Transverse colon (tissue), 4 donors: ENCODE data around the gene SCN3A. TPM values are rescaled to one million over a fixed set of nuclear protein-coding genes. Genes with fewer than 3 reads are reported as not detected.

ENCODE experiments used
- DNase-seq: peaks from one replicate; pipeline ENCODE4 v3.0.0-alpha.2; 2019
- H3K27ac ChIP-seq, 4 donors: fragments of 200-600 bp; sonication (generic); 2 replicates each; pipeline ENCODE4 v1.5.1; 2016 to 2018; ENCODE audit warnings: inconsistent platforms in 4 of 4
- H3K27me3 ChIP-seq: fragments of 200-600 bp; sonication (generic); 2 replicates; pipeline ENCODE4 v1.5.1; 2017; ENCODE audit warnings: inconsistent platforms
- H3K36me3 ChIP-seq, 4 donors: fragments of 200-600 bp; sonication (generic); 2 replicates each; pipeline ENCODE4 v1.5.1; 2017 to 2019; ENCODE audit warnings: inconsistent platforms in 4 of 4
- H3K4me1 ChIP-seq, 4 donors: fragments of 200-600 bp; sonication (generic); 2 replicates each; pipeline ENCODE4 v1.5.1; 2017 to 2020; ENCODE audit warnings: inconsistent platforms in 4 of 4
- H3K4me3 ChIP-seq, 4 donors: fragments of 200-600 bp; sonication (generic); 1 replicate in 1 of 4; 2 replicates in 3 of 4; pipeline versions ENCODE4 v1.5.1 to v1.6.1; 2017 to 2019; ENCODE audit warnings: inconsistent platforms in 4 of 4
- H3K9me3 ChIP-seq, 2 donors: fragments of 200-600 bp; sonication (generic); 2 replicates each; pipeline ENCODE4 v1.5.1; 2017 to 2019; ENCODE audit warnings: inconsistent platforms in 2 of 2
- EP300 ChIP-seq: sonication (generic); formaldehyde crosslinking; IDR thresholded peaks from one replicate; pipeline ENCODE4 v1.6.1; 2017; ENCODE audit warnings: antibody characterized with exemption, low read depth
- POLR2A ChIP-seq: fragments of 450-650 bp; IDR thresholded peaks from one replicate; pipeline ENCODE4 v1.6.1; 2016; ENCODE audit warnings: antibody characterized with exemption, mild to moderate bottlenecking, moderate library complexity
- POLR2AphosphoS5 ChIP-seq, 3 donors: sonication (generic); formaldehyde crosslinking; IDR thresholded peaks; one replicate each; pipeline ENCODE4 v1.6.1; 2016; ENCODE audit warnings: antibody characterized with exemption in 3 of 3
- WGBS, 2 donors: methylation state at CpG; one replicate each; pipeline ENCODE4 v1.1.5; 2018; ENCODE audit warnings: low coverage in 1 of 2; 5-methylcytosine and 5-hydroxymethylcytosine counted together
- in situ Hi-C, 4 donors: fragments of 200-750 bp; cut with MboI; loops; one replicate each; pipeline versions ENCODE4 v1.15.0 to v1.15.1; 2017; ENCODE audit warnings: low sequenced_read_pairs in 3 of 4, low pct_ligation_motif_present in 1 of 4, low pct_unique_long_range_greater_than_20kb in 1 of 4
- intact Hi-C: fragments of 100-400 bp; cut with DNase I; formaldehyde crosslinking; loops from one replicate; pipeline ENCODE4 v1.15.1; 2023; ENCODE audit warnings: low total_unique reads
- total RNA-seq, 4 donors: library from RNA; depleted of rRNA; stranded (reverse); fragments of >200 nt; gene quantifications; one replicate each; pipeline ENCODE4 v1.1.0, GENCODE V29; 2016
- TF ChIP-seq, protein P1 (sequence below), 5 experiments: fragments of 200-600 bp in 3 of 5; fragments of 450-650 bp in 2 of 5; sonication (generic) in 3 of 5; IDR thresholded peaks; 1 replicate in 2 of 5; 2 replicates in 3 of 5; pipeline ENCODE4 v1.5.1; 2016 to 2017; ENCODE audit warnings: antibody characterized with exemption in 5 of 5, inconsistent platforms in 3 of 5, mild to moderate bottlenecking in 2 of 5, moderate library complexity in 1 of 5

Gene SCN3A
- total RNA-seq, 4 donors from 2014 or later, result 0.60 to 2.5 (median 1.4) TPM

DNA sequence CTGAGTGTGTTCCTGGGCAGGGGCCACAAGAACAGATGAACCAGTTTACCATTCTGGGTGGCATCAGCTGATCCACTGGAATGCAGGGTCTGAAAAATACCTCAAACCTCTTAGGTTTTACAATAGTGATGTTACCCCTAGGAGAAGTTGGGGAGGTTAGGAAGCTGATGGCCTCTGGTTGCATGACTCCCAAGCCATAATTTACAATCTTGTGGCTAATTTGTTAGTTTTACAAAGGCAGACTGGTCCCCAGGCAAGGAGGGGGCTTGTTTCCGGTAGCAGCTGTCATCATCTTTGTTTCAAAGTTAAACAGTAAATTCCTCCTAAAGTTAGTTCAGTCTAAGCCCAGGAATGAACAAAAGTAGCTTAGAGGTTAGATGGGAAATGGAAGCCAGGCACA is 134.7 kb downstream of the SCN3A start:
- in situ Hi-C loops (no loop called here), intact Hi-C loops (no loop called here)
- Histone ChIP-seq H3K27me3 (no peaks in the 10 kb centered on the region), H3K27ac (no peak overlapping the region), H3K36me3 (no peaks in the 10 kb centered on the region), H3K4me3 (no peak overlapping the region), H3K4me1 (peaks cover 0 to 6% (median 3%) of the 10 kb centered on the region in 4 donors), H3K9me3 (peaks cover 0 to 3% of the 10 kb centered on the region in 2 donors)
- TF ChIP-seq POLR2A, result no peak
- no peak for TF ChIP-seq EP300
- TF ChIP-seq, protein P1, sequence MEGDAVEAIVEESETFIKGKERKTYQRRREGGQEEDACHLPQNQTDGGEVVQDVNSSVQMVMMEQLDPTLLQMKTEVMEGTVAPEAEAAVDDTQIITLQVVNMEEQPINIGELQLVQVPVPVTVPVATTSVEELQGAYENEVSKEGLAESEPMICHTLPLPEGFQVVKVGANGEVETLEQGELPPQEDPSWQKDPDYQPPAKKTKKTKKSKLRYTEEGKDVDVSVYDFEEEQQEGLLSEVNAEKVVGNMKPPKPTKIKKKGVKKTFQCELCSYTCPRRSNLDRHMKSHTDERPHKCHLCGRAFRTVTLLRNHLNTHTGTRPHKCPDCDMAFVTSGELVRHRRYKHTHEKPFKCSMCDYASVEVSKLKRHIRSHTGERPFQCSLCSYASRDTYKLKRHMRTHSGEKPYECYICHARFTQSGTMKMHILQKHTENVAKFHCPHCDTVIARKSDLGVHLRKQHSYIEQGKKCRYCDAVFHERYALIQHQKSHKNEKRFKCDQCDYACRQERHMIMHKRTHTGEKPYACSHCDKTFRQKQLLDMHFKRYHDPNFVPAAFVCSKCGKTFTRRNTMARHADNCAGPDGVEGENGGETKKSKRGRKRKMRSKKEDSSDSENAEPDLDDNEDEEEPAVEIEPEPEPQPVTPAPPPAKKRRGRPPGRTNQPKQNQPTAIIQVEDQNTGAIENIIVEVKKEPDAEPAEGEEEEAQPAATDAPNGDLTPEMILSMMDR (IDR thresholded peaks at IDR 0.05), result no peak
- TF ChIP-seq POLR2AphosphoS5 (IDR thresholded peaks at IDR 0.05), result no peak
- no peak for DNase-seq
- 96% methylated on average over 1 of the region's 1 CpG; no CpG with 5 or more reads in 1 of the 2 donors for WGBS, 2 donors

DNA sequence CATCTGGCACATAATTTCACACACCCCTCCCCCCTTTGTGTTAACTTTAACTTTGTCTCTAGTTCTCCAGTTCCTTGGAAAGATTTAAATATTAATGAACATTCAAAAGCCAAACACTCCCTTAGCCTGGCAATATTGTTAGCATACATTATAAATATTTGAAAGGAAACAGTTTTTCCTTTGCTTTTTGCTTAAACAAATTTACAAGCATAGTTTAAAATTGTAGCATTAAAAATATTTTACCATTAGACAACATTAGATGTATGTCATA is 135.4 kb downstream of the SCN3A start:
- DNase-seq, result no peak
- peaks cover 0 to 6% (median 3%) of the 10 kb centered on the region in 4 donors for H3K4me1 ChIP-seq
- in situ Hi-C loops, result no loop called here
- no peaks in the 10 kb centered on the region for H3K36me3 ChIP-seq
- TF ChIP-seq, protein P1 (IDR thresholded peaks at IDR 0.05), result no peak
- TF ChIP-seq POLR2AphosphoS5 (IDR thresholded peaks at IDR 0.05), result no peak
- no peak for TF ChIP-seq POLR2A
- TF ChIP-seq EP300, result no peak
- no peaks in the 10 kb centered on the region for H3K9me3 ChIP-seq
- no peak overlapping the region for H3K27ac ChIP-seq
- H3K27me3 ChIP-seq, result no peaks in the 10 kb centered on the region
- H3K4me3 ChIP-seq, result no peak overlapping the region
- intact Hi-C loops, result no loop called here

DNA sequence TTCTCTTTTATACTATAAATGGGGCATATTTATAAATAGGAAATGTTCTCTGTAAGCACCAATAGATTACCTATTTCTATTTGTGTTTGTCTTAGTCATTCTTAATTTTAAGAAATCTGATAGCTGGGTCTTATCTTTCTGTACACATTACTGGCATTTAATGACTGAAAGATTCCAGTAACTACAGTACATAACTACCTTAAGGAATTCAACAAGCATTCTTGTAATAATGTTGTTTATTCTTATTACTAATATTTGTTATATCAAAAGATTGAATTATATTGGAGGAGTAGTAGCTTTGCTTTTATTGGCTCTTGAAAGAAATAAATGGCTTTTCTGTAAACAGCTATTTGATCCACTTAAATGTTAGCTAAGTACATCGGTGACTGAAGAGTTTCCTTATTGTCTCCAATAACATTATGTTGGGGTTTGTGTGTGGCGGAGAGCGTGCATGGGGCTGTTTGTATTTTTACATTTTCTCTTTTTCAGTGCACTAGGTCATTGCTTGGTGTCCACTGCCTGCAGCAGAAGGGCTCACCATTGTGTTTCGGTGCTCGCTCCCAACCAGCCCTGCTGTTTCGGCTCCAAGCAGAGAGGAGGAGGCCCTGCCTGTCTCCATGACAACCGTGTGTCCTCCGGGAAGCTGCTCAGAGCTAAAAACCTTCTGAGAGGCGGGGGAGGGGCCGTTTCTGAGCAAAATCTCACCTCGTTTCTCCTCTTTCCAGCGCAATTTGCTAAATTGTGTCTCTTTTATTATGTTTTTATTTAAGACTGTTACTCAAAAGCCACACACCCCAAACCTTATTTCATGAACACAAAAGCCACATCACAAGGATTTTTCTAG is 136.0 kb downstream of the SCN3A start:
- no peak overlapping the region for H3K4me3 ChIP-seq
- WGBS, 2 donors, result 11 to 13% methylated on average over 6 to 12 of the region's 12 CpGs
- intact Hi-C loops, result no loop called here
- H3K36me3 ChIP-seq, result no peaks in the 10 kb centered on the region
- H3K4me1 ChIP-seq, result peaks cover 0 to 6% (median 3%) of the 10 kb centered on the region in 4 donors
- H3K9me3 ChIP-seq, result no peaks in the 10 kb centered on the region
- in situ Hi-C loops, result no loop called here
- DNase-seq, result no peak
- no peaks in the 10 kb centered on the region for H3K27me3 ChIP-seq
- H3K27ac ChIP-seq, result no peak overlapping the region
- TF ChIP-seq, protein P1 (IDR thresholded peaks at IDR 0.05), result no peak
- no peak for TF ChIP-seq EP300
- TF ChIP-seq POLR2A, result no peak
- no peak for TF ChIP-seq POLR2AphosphoS5 (IDR thresholded peaks at IDR 0.05)

DNA sequence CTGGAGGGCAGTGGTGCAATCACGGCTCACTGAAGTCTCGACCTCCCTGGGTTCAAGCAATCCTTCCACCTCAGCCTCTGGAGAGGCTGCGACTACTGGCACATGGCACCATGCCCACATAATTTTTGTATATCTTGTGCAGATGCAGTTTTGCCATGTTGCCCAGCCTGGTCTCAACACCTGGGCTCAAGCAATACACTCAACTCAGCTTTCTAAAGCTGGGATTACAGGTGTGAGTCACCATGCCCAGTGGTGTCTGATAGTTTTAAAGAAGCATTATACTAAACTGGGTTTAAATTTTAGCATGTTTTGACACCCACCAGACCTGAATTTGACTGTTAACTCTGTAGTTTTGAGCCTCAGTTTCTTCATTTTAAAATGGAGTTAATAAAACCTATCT is 139.1 kb downstream of the SCN3A start:
- Histone ChIP-seq H3K36me3 (no peaks in the 10 kb centered on the region), H3K9me3 (no peaks in the 10 kb centered on the region), H3K4me1 (peaks cover 0 to 6% (median 3%) of the 10 kb centered on the region in 4 donors), H3K4me3 (no peak overlapping the region), H3K27me3 (no peaks in the 10 kb centered on the region), H3K27ac (no peak overlapping the region)
- in situ Hi-C loops, result no loop called here
- 93% methylated on average over 3 of the region's 3 CpGs; no CpG with 5 or more reads in 1 of the 2 donors for WGBS, 2 donors
- no peak for TF ChIP-seq EP300
- TF ChIP-seq POLR2A, result no peak
- TF ChIP-seq POLR2AphosphoS5 (IDR thresholded peaks at IDR 0.05), result no peak
- TF ChIP-seq, protein P1 (IDR thresholded peaks at IDR 0.05), result no peak
- intact Hi-C loops, result no loop called here
- DNase-seq, result no peak
